Ectodermal cell (in vitro differentiated cells): ENCODE data around the gene SPOCK1.
"Not testable (repeated sequence)": the region's sequence is repeated elsewhere in the genome, so short reads cannot be mapped to it uniquely, and the experiment has no call there.

Source experiments
- H3K27ac ChIP-seq: 2 replicates; pipeline ENCODE4 v1.7.0; 2013; ENCODE audit warnings: mild to moderate bottlenecking, low read depth, low read length; ENCODE audit not compliant: insufficient read depth, poor library complexity, severe bottlenecking
- H3K27me3 ChIP-seq: 2 replicates; pipeline ENCODE4 v1.7.0; 2013; ENCODE audit warnings: mild to moderate bottlenecking, low read length; ENCODE audit not compliant: insufficient read depth, control insufficient read depth, poor library complexity, severe bottlenecking
- H3K36me3 ChIP-seq: one replicate; pipeline ENCODE4 v1.7.0; 2013; ENCODE audit warnings: low read length; ENCODE audit not compliant: control insufficient read depth, insufficient read depth
- H3K4me1 ChIP-seq: one replicate; pipeline ENCODE4 v1.7.0; 2013; ENCODE audit warnings: low read length; ENCODE audit not compliant: control insufficient read depth, insufficient read depth
- H3K4me3 ChIP-seq: 2 replicates; pipeline ENCODE4 v1.7.0; 2013; ENCODE audit warnings: low read depth, low read length, control low read depth; ENCODE audit not compliant: insufficient read depth
- H3K9me3 ChIP-seq: 2 replicates; pipeline ENCODE4 v1.7.0; 2013; ENCODE audit warnings: mild to moderate bottlenecking, low read length, moderate library complexity; ENCODE audit not compliant: control insufficient read depth
- WGBS, 2 experiments: methylation state at CpG; one replicate each; pipeline ENCODE4 v1.1.7; 2013; ENCODE audit warnings: missing lambda C conversion rate in 2 of 2; 5-methylcytosine and 5-hydroxymethylcytosine counted together

SPOCK1 gene

DNA sequence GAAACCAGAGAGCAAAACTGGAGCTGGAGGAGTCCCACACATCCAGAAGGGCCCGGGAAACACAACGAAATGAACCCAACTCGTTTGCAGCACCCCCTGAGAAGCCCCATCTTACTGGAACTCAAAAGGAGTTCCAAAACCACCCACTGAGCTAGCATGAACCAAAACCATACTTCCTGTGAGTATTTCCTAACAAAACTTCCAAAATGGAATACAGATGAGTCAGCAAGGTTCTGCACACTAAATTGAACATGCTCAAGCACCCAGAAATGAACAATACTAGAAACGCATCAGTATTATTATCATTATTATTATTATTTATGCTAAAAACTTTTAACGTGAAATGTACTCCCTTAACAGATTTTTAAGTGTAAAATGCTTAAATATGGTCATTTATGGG is 8.0 kb upstream of the SPOCK1 start:
- Histone ChIP-seq H3K27me3 (no peaks in the 10 kb centered on the region), H3K4me3 (no peak overlapping the region), H3K36me3 (no peaks in the 10 kb centered on the region), H3K27ac (no peak overlapping the region), H3K4me1 (no peaks in the 10 kb centered on the region), H3K9me3 (no peaks in the 10 kb centered on the region)
- WGBS, 2 experiments = 73 to 91% methylated on average over 3 to 5 of the region's 5 CpGs

DNA sequence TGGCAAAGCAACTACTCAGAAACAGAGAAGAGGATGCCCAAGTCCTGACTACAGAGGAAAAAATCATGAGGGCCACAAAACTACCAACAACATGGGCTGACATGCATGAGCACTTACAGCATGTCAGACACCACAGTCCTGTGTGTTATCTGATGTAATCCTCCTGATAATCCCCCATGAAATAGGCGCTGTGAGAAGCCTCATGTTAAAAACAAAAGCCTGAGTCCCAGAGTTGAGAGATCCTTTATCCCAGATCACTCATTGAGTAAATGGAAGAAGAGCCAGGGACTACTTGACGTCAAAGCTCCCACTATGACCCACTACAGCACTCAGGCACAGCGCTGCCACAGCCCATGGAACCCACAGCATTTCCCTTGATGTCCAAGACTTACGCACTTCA is 7.2 kb upstream of the SPOCK1 start:
- Histone ChIP-seq H3K4me1 (no peaks in the 10 kb centered on the region), H3K27ac (no peak overlapping the region)

DNA sequence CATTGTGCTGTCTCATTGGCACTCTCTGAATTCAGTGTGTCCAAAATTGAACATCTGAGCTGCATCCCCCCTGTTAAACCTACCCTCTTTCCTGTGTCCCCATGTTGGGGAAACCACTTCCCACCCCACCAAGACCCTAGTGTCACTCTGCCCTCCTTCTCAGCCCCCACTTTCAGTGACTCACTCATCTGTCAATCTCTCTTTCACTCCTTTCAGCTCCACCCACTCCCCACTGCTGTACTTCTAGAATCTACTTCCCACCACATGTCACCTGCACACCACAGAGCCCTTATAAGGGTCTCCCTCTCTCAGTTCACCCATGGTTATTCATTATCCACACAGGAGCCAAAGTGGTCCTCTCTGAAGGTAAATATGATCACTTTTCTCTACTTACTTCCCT is 5.8 kb upstream of the SPOCK1 start:
- H3K36me3 ChIP-seq = no peaks in the 10 kb centered on the region
- no peaks in the 10 kb centered on the region for H3K4me1 ChIP-seq
- H3K4me3 ChIP-seq = no peak overlapping the region
- no peak overlapping the region for H3K27ac ChIP-seq
- no peaks in the 10 kb centered on the region for H3K27me3 ChIP-seq
- H3K9me3 ChIP-seq = no peaks in the 10 kb centered on the region

More for the DNA sequence above, 7.2 kb upstream of the SPOCK1 start:
- H3K27me3 ChIP-seq = no peaks in the 10 kb centered on the region
- no peaks in the 10 kb centered on the region for H3K36me3 ChIP-seq
- no peak overlapping the region for H3K4me3 ChIP-seq
- WGBS, 2 experiments = 79 to 83% methylated on average over 4 of the region's 4 CpGs
- no peaks in the 10 kb centered on the region for H3K9me3 ChIP-seq

DNA sequence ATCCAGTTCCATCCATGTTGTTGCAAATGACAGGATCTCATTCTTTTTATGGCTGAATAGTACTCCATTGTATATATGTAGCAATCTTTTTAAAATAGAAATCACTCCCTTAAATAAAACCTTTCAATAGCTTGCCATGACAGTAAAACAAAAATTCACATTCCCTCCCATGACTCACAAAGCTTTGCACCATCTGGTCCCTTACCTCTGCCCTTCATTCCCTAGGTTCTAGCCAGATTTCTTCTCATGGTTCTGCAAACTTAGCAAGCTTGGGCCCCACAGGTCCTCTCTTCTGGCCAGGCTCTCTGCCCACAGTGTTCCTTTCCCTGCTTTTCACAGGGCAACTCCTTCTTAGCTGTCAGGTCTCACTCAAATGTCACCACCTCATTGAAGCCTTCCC is 4.3 kb upstream of the SPOCK1 start:
- Histone ChIP-seq H3K9me3 (no peaks in the 10 kb centered on the region), H3K4me3 (no peak overlapping the region), H3K36me3 (no peaks in the 10 kb centered on the region), H3K27me3 (peaks cover 7% of the 10 kb centered on the region), H3K27ac (no peak overlapping the region), H3K4me1 (no peaks in the 10 kb centered on the region)

DNA sequence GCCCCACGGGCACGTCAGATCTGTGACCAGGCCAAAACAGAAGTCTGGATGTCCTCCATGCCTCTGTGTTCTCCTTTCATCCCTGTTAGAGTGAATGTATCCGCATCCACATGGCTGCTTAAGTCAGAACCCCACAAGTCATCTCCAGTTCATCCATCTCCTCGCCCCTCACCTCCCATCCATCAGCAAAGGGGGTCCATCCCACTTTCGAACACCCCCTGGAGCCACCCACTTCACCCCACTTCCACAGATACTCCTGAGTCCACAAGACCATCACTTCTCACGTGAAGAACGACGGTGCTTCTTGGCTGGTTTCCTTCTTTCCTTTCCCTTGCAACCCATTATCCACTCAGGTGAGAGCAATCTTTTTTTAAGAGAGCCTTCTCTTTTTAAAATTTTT is 3.5 kb upstream of the SPOCK1 start:
- WGBS, 2 experiments = 90 to 92% methylated on average over 8 of the region's 8 CpGs
- Histone ChIP-seq H3K27ac (no peak overlapping the region), H3K36me3 (no peaks in the 10 kb centered on the region), H3K27me3 (peaks cover 15% of the 10 kb centered on the region), H3K4me3 (no peak overlapping the region), H3K9me3 (no peaks in the 10 kb centered on the region), H3K4me1 (peaks cover 3% of the 10 kb centered on the region)

DNA sequence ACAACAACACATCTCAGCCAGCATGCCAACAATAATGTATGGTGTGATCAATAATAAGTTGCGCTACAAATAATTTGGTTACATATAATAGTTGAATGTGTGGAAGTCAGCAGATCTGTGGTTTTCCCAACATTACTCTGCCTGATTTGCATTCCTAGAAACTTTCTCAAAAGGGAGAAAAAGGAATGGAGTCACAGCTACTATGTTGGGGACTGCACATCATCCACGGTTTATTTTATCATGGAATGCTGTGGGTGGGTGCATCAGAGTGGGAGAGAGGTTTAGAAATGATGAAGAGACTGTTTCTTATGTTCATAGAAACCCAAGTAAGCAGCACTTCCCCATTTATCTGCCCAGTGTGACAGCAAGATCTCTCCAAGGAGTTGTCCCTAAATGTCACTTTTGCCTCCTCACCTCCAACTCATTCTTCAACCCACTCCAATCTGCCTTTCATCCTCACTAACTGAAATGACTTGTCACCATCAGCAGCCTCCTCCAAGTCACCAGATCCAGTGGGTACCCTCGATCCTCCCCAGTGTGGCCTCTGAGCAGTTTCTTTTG is 2.8 kb upstream of the SPOCK1 start:
- Histone ChIP-seq H3K27me3 (peaks cover 22% of the 10 kb centered on the region), H3K4me3 (no peak overlapping the region), H3K4me1 (peaks cover 3% of the 10 kb centered on the region), H3K9me3 (no peaks in the 10 kb centered on the region), H3K27ac (no peak overlapping the region), H3K36me3 (no peaks in the 10 kb centered on the region)
- WGBS, 2 experiments = 87 to 91% methylated on average over 3 of the region's 3 CpGs

DNA sequence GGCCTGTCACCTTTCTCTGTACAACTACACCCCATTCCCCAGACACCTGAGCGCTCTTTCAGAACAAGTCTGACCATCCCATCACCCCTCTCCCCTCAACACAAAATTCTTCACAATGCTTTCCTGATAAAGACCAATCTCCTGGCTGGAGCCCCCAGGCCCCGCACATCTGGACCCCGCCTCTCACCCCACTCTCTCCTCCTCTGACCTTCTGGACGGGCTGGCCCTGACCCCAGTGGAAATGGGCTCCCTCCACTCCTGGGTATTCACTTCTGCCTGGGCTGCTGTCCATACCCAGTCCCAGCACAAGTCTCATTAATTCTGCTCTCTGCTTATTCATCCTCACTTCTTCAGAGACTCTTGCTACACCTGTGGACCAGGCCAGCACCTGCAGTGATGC is 2.1 kb upstream of the SPOCK1 start:
- Histone ChIP-seq H3K4me3 (no peak overlapping the region), H3K36me3 (no peaks in the 10 kb centered on the region), H3K9me3 (no peaks in the 10 kb centered on the region), H3K27ac (no peak overlapping the region), H3K4me1 (peaks cover 3% of the 10 kb centered on the region), H3K27me3 (peaks cover 29% of the 10 kb centered on the region)
- 89 to 94% methylated on average over 4 of the region's 4 CpGs for WGBS, 2 experiments

DNA sequence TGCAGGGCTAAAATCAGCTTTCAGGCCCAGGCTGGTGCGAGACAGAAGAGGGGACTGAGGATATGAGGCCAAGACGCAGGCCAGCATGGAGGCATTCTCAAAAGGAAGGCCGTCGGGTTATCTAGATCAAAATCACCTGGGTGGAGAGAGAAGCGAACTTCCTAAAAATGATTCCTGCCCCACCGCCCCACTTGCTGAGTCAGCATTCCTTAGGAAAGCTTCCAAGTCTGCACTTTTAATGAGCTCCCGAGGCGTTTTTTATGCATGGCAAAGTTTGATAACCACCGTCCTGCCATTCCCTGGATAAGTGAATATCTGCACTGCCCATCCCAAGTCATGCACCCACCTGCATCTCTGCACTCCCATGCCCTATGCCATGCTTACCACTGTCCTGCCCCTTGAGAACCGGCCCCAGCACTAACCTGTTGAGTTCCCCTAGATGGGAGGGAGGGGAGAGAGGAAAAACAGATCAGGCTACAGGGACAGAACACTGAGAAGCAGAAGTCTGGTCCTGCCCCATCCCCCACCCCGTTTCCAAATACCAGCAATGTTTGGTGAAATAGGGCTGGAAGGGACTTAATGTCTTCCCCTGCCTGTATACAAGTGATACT is 1.6 kb upstream of the SPOCK1 start:
- 89 to 90% methylated on average over 11 of the region's 11 CpGs for WGBS, 2 experiments

DNA sequence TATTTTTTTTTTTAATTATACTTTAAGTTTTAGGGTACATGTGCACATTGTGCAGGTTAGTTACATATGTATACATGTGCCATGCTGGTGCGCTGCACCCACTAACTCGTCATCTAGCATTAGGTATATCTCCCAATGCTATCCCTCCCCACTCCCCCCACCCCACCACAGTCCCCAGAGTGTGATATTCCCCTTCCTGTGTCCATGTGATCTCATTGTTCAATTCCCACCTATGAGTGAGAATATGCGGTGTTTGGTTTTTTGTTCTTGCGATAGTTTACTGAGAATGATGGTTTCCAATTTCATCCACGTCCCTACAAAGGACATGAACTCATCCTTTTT is 351 bp upstream of the SPOCK1 start:
- H3K36me3 ChIP-seq, H3K4me1 ChIP-seq, H3K9me3 ChIP-seq, H3K4me3 ChIP-seq, H3K27ac ChIP-seq: not testable (repeated sequence)
- peaks cover 39% of the 10 kb centered on the region for H3K27me3 ChIP-seq
- WGBS, 2 experiments = no CpG with 5 or more reads among the region's 5 CpGs

More for the DNA sequence above, 1.6 kb upstream of the SPOCK1 start:
- Histone ChIP-seq H3K27me3 (peaks cover 32% of the 10 kb centered on the region), H3K27ac (no peak overlapping the region), H3K36me3 (no peaks in the 10 kb centered on the region), H3K9me3 (no peaks in the 10 kb centered on the region), H3K4me3 (no peak overlapping the region), H3K4me1 (peaks cover 3% of the 10 kb centered on the region)

DNA sequence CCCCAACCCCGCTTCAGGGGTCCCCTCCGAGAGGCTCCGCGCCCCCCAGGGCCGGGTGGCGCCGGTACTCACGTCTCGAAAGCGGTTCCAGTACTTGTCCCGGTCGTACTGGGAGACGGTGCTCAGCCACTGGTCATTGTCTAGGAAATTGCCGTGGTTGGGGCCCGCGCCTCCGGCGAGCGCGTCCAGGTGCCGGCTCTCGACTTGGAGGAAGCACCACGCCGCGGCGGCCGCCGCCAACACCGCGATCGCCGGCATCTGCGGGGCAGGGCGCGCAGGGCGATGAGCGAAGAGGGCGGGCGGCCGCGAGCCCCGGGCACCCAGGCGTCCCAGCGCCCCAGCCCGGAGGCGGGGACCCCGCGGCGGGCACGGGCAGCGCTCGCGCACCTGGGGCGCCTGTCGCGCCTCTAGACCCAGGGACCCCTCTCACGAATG is 808 bp downstream of the SPOCK1 start:
- no peaks in the 10 kb centered on the region for H3K9me3 ChIP-seq
- H3K27me3 ChIP-seq = peaks cover 39% of the 10 kb centered on the region
- 4 to 5% methylated on average over 57 of the region's 57 CpGs for whole genome bisulfite sequencing, 2 experiments
- peak overlapping the region; percentile 46 for H3K4me3 ChIP-seq
- H3K36me3 ChIP-seq = no peaks in the 10 kb centered on the region
- no peak overlapping the region for H3K27ac ChIP-seq
- H3K4me1 ChIP-seq = peaks cover 3% of the 10 kb centered on the region
